Thyroid gland (tissue), 4 donors: Measurements from ENCODE around the gene NAE1.

ENCODE experiments used
- CTCF ChIP-seq, 6 experiments: fragments of 200-600 bp in 3 of 6; fragments of 450-650 bp in 3 of 6; sonication (generic) in 3 of 6; IDR thresholded peaks; one replicate each; pipeline ENCODE4 v1.5.1; 2016 to 2019; ENCODE audit warnings: antibody characterized with exemption in 6 of 6, mild to moderate bottlenecking in 2 of 6, inconsistent platforms in 1 of 6, moderate library complexity in 1 of 6
- POLR2A ChIP-seq, 2 donors: fragments of 450-650 bp; IDR thresholded peaks; one replicate each; pipeline ENCODE4 v1.6.1; 2017; ENCODE audit warnings: antibody characterized with exemption in 2 of 2, mild to moderate bottlenecking in 2 of 2, moderate library complexity in 1 of 2

GRCh38 chr16:66874079-66874775, 43.5 kb upstream of the NAE1 start:
- TF ChIP-seq POLR2A (IDR thresholded peaks at IDR 0.05) (no peak), CTCF (IDR thresholded peaks at IDR 0.05) (no peak)
